KOPT-K1 (cell line): Measurements from ENCODE around the gene PRR22.
"Not testable (repeated sequence)": the region's sequence is repeated elsewhere in the genome, so short reads cannot be mapped to it uniquely, and the experiment has no call there.

Experiments
- H3K27ac ChIP-seq: fragments of 200-600 bp; sonication (generic); 2 replicates; pipeline ENCODE4 v1.5.1; 2016; ENCODE audit warnings: antibody characterized with exemption, mild to moderate bottlenecking, low read depth, low read length; ENCODE audit not compliant: poor library complexity, severe bottlenecking
- H3K36me3 ChIP-seq: fragments of 200-600 bp; sonication (generic); 2 replicates; pipeline ENCODE4 v1.5.1; 2017; ENCODE audit warnings: antibody characterized with exemption, mild to moderate bottlenecking, low read length, moderate library complexity; ENCODE audit not compliant: insufficient read depth
- H3K9me3 ChIP-seq: fragments of 200-600 bp; sonication (generic); 2 replicates; pipeline ENCODE4 v1.5.1; 2017; ENCODE audit warnings: antibody characterized with exemption, low read length, mild to moderate bottlenecking; ENCODE audit not compliant: insufficient read depth, poor library complexity, severe bottlenecking

PRR22 gene

GRCh38 chr19:5789886-5790558, 5.5 kb upstream of the PRR22 start:
- peak overlapping the region; percentile 95 for H3K27ac ChIP-seq
- no peaks in the 10 kb centered on the region for H3K9me3 ChIP-seq
- peaks cover 53% of the 10 kb centered on the region for H3K36me3 ChIP-seq

- peaks cover 59% of the 10 kb centered on the region for H3K36me3 ChIP-seq
- no peak overlapping the region for H3K27ac ChIP-seq
- H3K9me3 ChIP-seq, result no peaks in the 10 kb centered on the region
These were observed 4.8 kb upstream of the PRR22 start for GRCh38 chr19:5789351-5789761.

- Histone ChIP-seq H3K27ac (no peak overlapping the region), H3K9me3 (no peaks in the 10 kb centered on the region), H3K36me3 (peaks cover 66% of the 10 kb centered on the region)
These were observed 3.9 kb upstream of the PRR22 start for GRCh38 chr19:5788422-5788821.

GRCh38 chr19:5787409-5788182, 3.0 kb upstream of the PRR22 start:
- no peak overlapping the region for H3K27ac ChIP-seq
- H3K36me3 ChIP-seq, result peaks cover 73% of the 10 kb centered on the region
- no peaks in the 10 kb centered on the region for H3K9me3 ChIP-seq

- H3K27ac ChIP-seq, result no peak overlapping the region
- peaks cover 78% of the 10 kb centered on the region for H3K36me3 ChIP-seq
- H3K9me3 ChIP-seq, result no peaks in the 10 kb centered on the region
These were observed 2.3 kb upstream of the PRR22 start for GRCh38 chr19:5786593-5787408.

GRCh38 chr19:5785423-5785822, 877 bp upstream of the PRR22 start:
- peaks cover 78% of the 10 kb centered on the region for H3K36me3 ChIP-seq
- no peaks in the 10 kb centered on the region for H3K9me3 ChIP-seq

GRCh38 chr19:5782945-5783919, 1.3 kb downstream of the PRR22 start:
- Histone ChIP-seq H3K27ac (no peak overlapping the region), H3K36me3 (peaks cover 57% of the 10 kb centered on the region), H3K9me3 (no peaks in the 10 kb centered on the region)

More at GRCh38 chr19:5785423-5785822, 877 bp upstream of the PRR22 start:
- H3K27ac ChIP-seq, result no peak overlapping the region

GRCh38 chr19:5782322-5782721, 2.2 kb downstream of the PRR22 start:
- peaks cover 48% of the 10 kb centered on the region for H3K36me3 ChIP-seq

GRCh38 chr19:5780916-5781315, 3.6 kb downstream of the PRR22 start:
- not testable (repeated sequence) for H3K9me3 ChIP-seq, H3K27ac ChIP-seq
- H3K36me3 ChIP-seq, result peaks cover 34% of the 10 kb centered on the region

More at GRCh38 chr19:5782322-5782721, 2.2 kb downstream of the PRR22 start:
- no peak overlapping the region for H3K27ac ChIP-seq
- H3K9me3 ChIP-seq, result no peaks in the 10 kb centered on the region

- Histone ChIP-seq H3K36me3 (peaks cover 12% of the 10 kb centered on the region; the same call in 1 of the 2 replicates), H3K9me3 (no peaks in the 10 kb centered on the region), H3K27ac (no peak overlapping the region)
These were observed 6.1 kb downstream of the PRR22 start for GRCh38 chr19:5778402-5778801.

- Histone ChIP-seq H3K9me3 (no peaks in the 10 kb centered on the region), H3K27ac (no peak overlapping the region), H3K36me3 (no peaks in the 10 kb centered on the region)
These were observed 8.8 kb downstream of the PRR22 start for GRCh38 chr19:5775668-5776309.

- H3K9me3 ChIP-seq, result no peaks in the 10 kb centered on the region
- no peak overlapping the region for H3K27ac ChIP-seq
- no peaks in the 10 kb centered on the region for H3K36me3 ChIP-seq
These were observed 9.6 kb downstream of the PRR22 start for GRCh38 chr19:5774921-5775320.

GRCh38 chr19:5773276-5773675, 11.3 kb downstream of the PRR22 start:
- no peaks in the 10 kb centered on the region for H3K36me3 ChIP-seq
- no peak overlapping the region for H3K27ac ChIP-seq
- no peaks in the 10 kb centered on the region for H3K9me3 ChIP-seq

GRCh38 chr19:5772416-5772815, 12.1 kb downstream of the PRR22 start:
- Histone ChIP-seq H3K9me3 (no peaks in the 10 kb centered on the region), H3K27ac (no peak overlapping the region), H3K36me3 (no peaks in the 10 kb centered on the region)
